GM12878 (cell line): Measurements from ENCODE around the gene SFXN1. TPM values are rescaled to one million over a fixed set of nuclear protein-coding genes. Genes with fewer than 3 reads are reported as not detected.
A peak's percentile ranks its signal among the peaks of the same experiment; 100 is the strongest.

Experiments used
- ATAC-seq: fragments of 200-7000 bp; cut with Tn5 transposase; 3 replicates; pipeline ENCODE4 v1.9.1; 2020; ENCODE audit warnings: mild to moderate bottlenecking, moderate library complexity
- BruUV-seq: library from RNA; stranded (reverse); fragments of 400-500 nt; replicated peaks from 2 replicates; lab custom pipeline; 2021; lab: Mats Ljungman, UMichigan
- CTCF ChIA-PET: fragments of 300-600 bp; sonication (Branson Sonifier 250); formaldehyde crosslinking; extraction: SDS; loops from one replicate; lab custom pipeline; 2021; ENCODE audit warnings: inconsistent platforms; lab: Yijun Ruan, JAX
- POLR2A ChIA-PET: fragments of 350-600 bp; formaldehyde crosslinking; extraction: SDS; loops from one replicate; lab custom pipeline; 2021; ENCODE audit warnings: inconsistent platforms; lab: Charles Lee
- RAD21 ChIA-PET: fragments of 300-600 bp; sonication (Branson Sonifier 250); formaldehyde crosslinking; loops from one replicate; lab custom pipeline; 2023; ENCODE audit warnings: antibody characterized with exemption; ENCODE audit not compliant: unreplicated experiment; lab: Charles Lee
- SMC1A ChIA-PET: fragments of 300-600 bp; sonication (Branson Sonifier 250); formaldehyde crosslinking; loops from one replicate; lab custom pipeline; 2023; ENCODE audit not compliant: unreplicated experiment, uncharacterized antibody; lab: Charles Lee
- DNase-seq: peaks from one replicate; pipeline ENCODE4 v3.0.0-alpha.2; 2011; ENCODE audit warnings: low read depth, low spot score
- FAIRE-seq: peaks from 3 replicates; lab custom pipeline; 2011; peaks lifted over from hg19 to GRCh38; lab: Jason Lieb, UNC
- H2AFZ ChIP-seq: 2 replicates; pipeline ENCODE4 v1.6.0; 2011; ENCODE audit warnings: low read depth, low read length, control low read depth; ENCODE audit not compliant: control insufficient read depth
- H3K27ac ChIP-seq: 2 replicates; pipeline ENCODE4 v1.5.1; 2011; ENCODE audit warnings: control low read depth; ENCODE audit not compliant: control insufficient read depth, insufficient read depth
- H3K27me3 ChIP-seq, 2 experiments: replicated peaks in 1 of 2; 2 replicates each; pipeline versions ENCODE4 v1.6.0 to v1.6.1; 2011; ENCODE audit warnings: low read length in 1 of 2; ENCODE audit not compliant: control insufficient read depth in 2 of 2, insufficient read depth in 2 of 2
- H3K36me3 ChIP-seq, 2 experiments: 2 replicates each; pipeline ENCODE4 v1.5.1; 2011; ENCODE audit warnings: low read length in 1 of 2; ENCODE audit not compliant: control insufficient read depth in 2 of 2, insufficient read depth in 2 of 2
- H3K4me1 ChIP-seq: 2 replicates; pipeline ENCODE4 v1.6.1; 2011; ENCODE audit warnings: mild to moderate bottlenecking, low read length, moderate library complexity, mixed read lengths; ENCODE audit not compliant: control insufficient read depth, insufficient read depth
- H3K4me2 ChIP-seq: 2 replicates; pipeline ENCODE4 v1.6.0; 2011; ENCODE audit warnings: control low read depth; ENCODE audit not compliant: control insufficient read depth, insufficient read depth
- H3K4me3 ChIP-seq: fragments of 200-600 bp; sonication (generic); 2 replicates; pipeline ENCODE4 v1.5.1; 2016
- H3K79me2 ChIP-seq: 2 replicates; pipeline ENCODE4 v1.6.0; 2011; ENCODE audit warnings: low read length; ENCODE audit not compliant: control insufficient read depth, insufficient read depth
- H3K9ac ChIP-seq: 2 replicates; pipeline ENCODE4 v1.8.0; 2011; ENCODE audit warnings: low read length, control low read depth, mixed read lengths; ENCODE audit not compliant: control insufficient read depth, insufficient read depth
- H3K9me3 ChIP-seq: replicated peaks from 3 replicates; pipeline ENCODE4 v1.5.1; 2011; ENCODE audit warnings: mild to moderate bottlenecking, low read length; ENCODE audit not compliant: control insufficient read depth, insufficient read depth
- H4K20me1 ChIP-seq: 2 replicates; pipeline ENCODE4 v1.6.0; 2011; ENCODE audit not compliant: control insufficient read depth, insufficient read depth
- ATF2 ChIP-seq: IDR thresholded peaks from 2 replicates; pipeline ENCODE4 v1.6.1; 2012; ENCODE audit warnings: low read length, inconsistent platforms
- ATF7 ChIP-seq: fragments of 450-650 bp; IDR thresholded peaks from 2 replicates; pipeline ENCODE4 v1.6.1; 2016; ENCODE audit warnings: low read depth, mild to moderate bottlenecking
- BCL11A ChIP-seq: IDR thresholded peaks from 2 replicates; pipeline ENCODE4 v1.6.1; 2011; ENCODE audit warnings: low read depth, low read length
- BRCA1 ChIP-seq: IDR thresholded peaks from 2 replicates; pipeline ENCODE4 v1.6.1; 2011; ENCODE audit warnings: low read depth, low read length, improper control_type of control experiment
- HSF1 ChIP-seq: fragments of 150-350 bp; IDR thresholded peaks from 2 replicates; pipeline ENCODE4 v1.6.1; 2014; ENCODE audit warnings: mild to moderate bottlenecking, low read depth, low read length
- KAT2A ChIP-seq: conservative IDR thresholded peaks from 2 replicates; pipeline ENCODE4 v1.6.1; 2011; ENCODE audit warnings: low read depth, low read length; ENCODE audit not compliant: control insufficient read depth
- MEF2A ChIP-seq: IDR thresholded peaks from 2 replicates; pipeline ENCODE4 v1.6.1; 2011; ENCODE audit warnings: low read depth, mild to moderate bottlenecking, low read length, moderate library complexity; ENCODE audit not compliant: insufficient read depth
- MXI1 ChIP-seq: fragments of 150-350 bp; IDR thresholded peaks from 2 replicates; pipeline ENCODE4 v1.6.1; 2011; ENCODE audit warnings: low read depth, mild to moderate bottlenecking, inconsistent platforms, low read length, improper control_type of control experiment
- MYC ChIP-seq: IDR thresholded peaks from 2 replicates; pipeline ENCODE4 v1.6.1; 2011; ENCODE audit warnings: mild to moderate bottlenecking, low read length, moderate library complexity, inconsistent platforms; ENCODE audit not compliant: insufficient read depth, insufficient replicate concordance, insufficient read length, severe bottlenecking
- NFYB ChIP-seq: IDR thresholded peaks from 2 replicates; pipeline ENCODE4 v1.6.1; 2011; ENCODE audit warnings: low read depth, mild to moderate bottlenecking, low read length, improper control_type of control experiment, moderate library complexity; ENCODE audit not compliant: insufficient read depth
- NR2F1 ChIP-seq: fragments of 450-650 bp; conservative IDR thresholded peaks from 2 replicates; pipeline ENCODE4 v1.6.1; 2017; ENCODE audit warnings: mild to moderate bottlenecking
- NRF1 ChIP-seq: conservative IDR thresholded peaks from 2 replicates; pipeline ENCODE4 v1.6.1; 2011; ENCODE audit warnings: mild to moderate bottlenecking, low read depth, low read length, improper control_type of control experiment
- PAX8 ChIP-seq: fragments of 450-650 bp; IDR thresholded peaks from 2 replicates; pipeline ENCODE4 v1.6.1; 2017; ENCODE audit warnings: mild to moderate bottlenecking, moderate library complexity
- REST ChIP-seq: IDR thresholded peaks from 2 replicates; pipeline ENCODE4 v1.6.1; 2012; ENCODE audit warnings: mild to moderate bottlenecking, low read depth, low read length
- RFX5 ChIP-seq: IDR thresholded peaks from 2 replicates; pipeline ENCODE4 v1.6.1; 2011; ENCODE audit warnings: low read depth, low read length, improper control_type of control experiment
- SPI1 ChIP-seq: IDR thresholded peaks from 2 replicates; pipeline ENCODE4 v1.6.1; 2011; ENCODE audit warnings: low read depth, mild to moderate bottlenecking, low read length, moderate library complexity, borderline replicate concordance; ENCODE audit not compliant: insufficient read depth
- TCF12 ChIP-seq: IDR thresholded peaks from 2 replicates; pipeline ENCODE4 v1.6.1; 2011; ENCODE audit warnings: low read depth, mild to moderate bottlenecking, low read length
- WRNIP1 ChIP-seq: IDR thresholded peaks from 2 replicates; pipeline ENCODE4 v1.6.1; 2011; ENCODE audit warnings: low read depth, low read length, improper control_type of control experiment, borderline replicate concordance
- ZNF384 ChIP-seq: IDR thresholded peaks from 2 replicates; pipeline ENCODE4 v1.6.1; 2012; ENCODE audit warnings: low read depth, mild to moderate bottlenecking, low read length, improper control_type of control experiment, borderline replicate concordance
- WGBS: methylation state at CpG from one replicate; pipeline ENCODE4 v1.1.6; 2016; ENCODE audit warnings: low lambda C conversion rate; ENCODE audit not compliant: insufficient replicate concordance, insufficient coverage; ENCODE audit errors: missing lambda C conversion rate; 5-methylcytosine and 5-hydroxymethylcytosine counted together
- in situ Hi-C: fragments of 300-500 bp; cut with MboI; formaldehyde crosslinking; loops from 9 replicates; pipeline ENCODE4 v1.14.3; 2018; ENCODE audit warnings: mixed read lengths
- intact Hi-C: fragments of 100-400 bp; cut with micrococcal nuclease; formaldehyde crosslinking; loops from one replicate; pipeline ENCODE4 v1.14.2; 2022; ENCODE audit not compliant: unreplicated experiment
- polyA plus RNA-seq, 11 experiments: library from polyadenylated mRNA; depleted of rRNA in 4 of 11; unstranded in 6 of 11; stranded (reverse) in 5 of 11; fragments of >200 nt; fragmentation: Nextera tagmentation in 4 of 11; fragmentation: Illumina TruSeq in 1 of 11; extraction: Ambion mirVana in 4 of 11; extraction: Trizol in 1 of 11; gene quantifications; 1 replicate in 1 of 11; 2 replicates in 10 of 11; pipeline versions ENCODE4 v1.2.1 to v1.2.3, GENCODE V29; 2011 to 2016; ENCODE audit warnings: inconsistent platforms in 2 of 11, missing spikeins in 2 of 11, low read depth in 1 of 11
- total RNA-seq, 4 experiments: library from RNA; depleted of rRNA in 3 of 4; stranded (reverse); fragments of >200 nt in 3 of 4; fragmentation: Illumina TruSeq in 1 of 4; extraction: Trizol in 1 of 4; gene quantifications; 2 replicates each; pipeline versions ENCODE4 v1.2.1 to v1.2.3, GENCODE V29; 2013 to 2021

The SFXN1 gene
- total and polyA plus RNA-seq, 10 of the 15 experiments (the other 5 are each of a cell fraction or from before 2014, with no cell fraction given) = 18.0 to 248 (median 103) TPM

- TF ChIP-seq TCF12 = no peak
- TF ChIP-seq NFYB = no peak
- no peak for TF ChIP-seq NRF1
- TF ChIP-seq MEF2A = no peak
- no peak for TF ChIP-seq NR2F1
- TF ChIP-seq BCL11A = no peak
- TF ChIP-seq WRNIP1 = no peak
- no peak for TF ChIP-seq ATF7
- no peak for TF ChIP-seq MXI1
- TF ChIP-seq PAX8 = no peak
- TF ChIP-seq MYC = no peak
- no peak for TF ChIP-seq ZNF384
- no peak for TF ChIP-seq BRCA1
- no peak for TF ChIP-seq RFX5
- no peak for TF ChIP-seq SPI1
- no peak for TF ChIP-seq HSF1
- no peak for TF ChIP-seq KAT2A
- no peak for TF ChIP-seq ATF2
- TF ChIP-seq REST = no peak
- no TSS peak for BruUV-seq
- FAIRE-seq = no peak
- ChIA-PET SMC1A (no interaction called here), CTCF (interaction anchor here (0.6 to 2.4 kb wide), 15 partner anchors 9 to 1150 kb away, joined by 3 to 24 read pairs (median 3); partner anchors contain the start of genes CPLX2 and SFXN1), POLR2A (interaction anchor here (0.6 kb wide), 1 partner anchor 820 kb away, joined by 3 read pairs; no protein-coding TSS in a partner anchor), RAD21 (no interaction called here)
- intact Hi-C loops (no loop called here), in situ Hi-C loops (no loop called here)
- H3K4me2 ChIP-seq = no peak overlapping the region
- 0% methylated on average over 3 of the region's 3 CpGs for WGBS
- no peaks in the 10 kb centered on the region for H3K4me1 ChIP-seq
- no peak overlapping the region for H3K4me3 ChIP-seq
- no peak for DNase-seq
- no peaks in the 10 kb centered on the region for H3K79me2 ChIP-seq
- no peak overlapping the region for H3K27ac ChIP-seq
- no peak for ATAC-seq
- no peaks in the 10 kb centered on the region for H3K36me3 ChIP-seq
- no peaks in the 10 kb centered on the region for H3K9me3 ChIP-seq
- peak overlapping the region; percentile 39; the same call in 1 of the 2 replicates for H2AFZ ChIP-seq
- no peaks in the 10 kb centered on the region for H4K20me1 ChIP-seq
- no peaks in the 10 kb centered on the region; a peak in 2 of 4 replicates for H3K27me3 ChIP-seq
- no peak overlapping the region for H3K9ac ChIP-seq
Measured at GRCh38 chr5:175464942-175465233, 13.5 kb upstream of the SFXN1 start.
